GM12878 (cell line): ENCODE results near the gene COG4. TPM values are rescaled to one million over a fixed set of nuclear protein-coding genes. Genes with fewer than 3 reads are reported as not detected.
A peak's percentile ranks its signal among the peaks of the same experiment; 100 is the strongest.

ENCODE experiments used
- BCL3 ChIP-seq: IDR thresholded peaks from 2 replicates; pipeline ENCODE4 v1.6.1; 2011; ENCODE audit warnings: borderline replicate concordance, low read depth, mild to moderate bottlenecking, moderate library complexity, low read length; ENCODE audit not compliant: insufficient read depth, poor library complexity, severe bottlenecking
- BMI1 ChIP-seq: fragments of 450-650 bp; IDR thresholded peaks from 2 replicates; pipeline ENCODE4 v1.6.1; 2016; ENCODE audit warnings: mild to moderate bottlenecking, moderate library complexity, borderline replicate concordance
- BRCA1 ChIP-seq: IDR thresholded peaks from 2 replicates; pipeline ENCODE4 v1.6.1; 2011; ENCODE audit warnings: low read depth, low read length, improper control_type of control experiment
- CREB1 ChIP-seq: IDR thresholded peaks from 2 replicates; pipeline ENCODE4 v1.6.1; 2012; ENCODE audit warnings: low read depth, mild to moderate bottlenecking, inconsistent platforms
- ESRRA ChIP-seq: IDR thresholded peaks from 2 replicates; pipeline ENCODE4 v1.6.1; 2012; ENCODE audit warnings: mild to moderate bottlenecking, low read length, improper control_type of control experiment
- FOXM1 ChIP-seq: IDR thresholded peaks from 2 replicates; pipeline ENCODE4 v1.6.1; 2012; ENCODE audit warnings: low read depth, mild to moderate bottlenecking, inconsistent platforms, low read length, moderate library complexity
- GATAD2B ChIP-seq: fragments of 450-650 bp; conservative IDR thresholded peaks from 2 replicates; pipeline ENCODE4 v1.6.1; 2017; ENCODE audit warnings: low read depth, mild to moderate bottlenecking, moderate library complexity
- HCFC1 ChIP-seq: fragments of 150-350 bp; IDR thresholded peaks from 2 replicates; pipeline ENCODE4 v1.6.1; 2014; ENCODE audit warnings: low read length
- HDAC2 ChIP-seq: fragments of 200-600 bp; sonication (generic); IDR thresholded peaks from 2 replicates; pipeline ENCODE4 v1.6.1; 2017
- IRF3 ChIP-seq: fragments of 450-650 bp; IDR thresholded peaks from 2 replicates; pipeline ENCODE4 v1.6.1; 2014; ENCODE audit warnings: mild to moderate bottlenecking
- MEF2B ChIP-seq: fragments of 450-650 bp; IDR thresholded peaks from 2 replicates; pipeline ENCODE4 v1.6.1; 2018; ENCODE audit warnings: mild to moderate bottlenecking, moderate library complexity; ENCODE audit not compliant: partially characterized antibody, poor library complexity, severe bottlenecking
- NBN ChIP-seq: fragments of 450-650 bp; IDR thresholded peaks from 2 replicates; pipeline ENCODE4 v1.6.1; 2016
- NFYB ChIP-seq: IDR thresholded peaks from 2 replicates; pipeline ENCODE4 v1.6.1; 2011; ENCODE audit warnings: low read depth, mild to moderate bottlenecking, low read length, improper control_type of control experiment, moderate library complexity; ENCODE audit not compliant: insufficient read depth
- PKNOX1 ChIP-seq: fragments of 450-650 bp; IDR thresholded peaks from 2 replicates; pipeline ENCODE4 v1.6.1; 2016; ENCODE audit warnings: mild to moderate bottlenecking
- POLR2AphosphoS2 ChIP-seq: IDR thresholded peaks from 2 replicates; pipeline ENCODE4 v1.6.1; 2011; ENCODE audit warnings: low read depth, mild to moderate bottlenecking, low read length, improper control_type of control experiment, moderate library complexity
- POLR2AphosphoS5 ChIP-seq: IDR thresholded peaks from 2 replicates; pipeline ENCODE4 v1.6.1; 2011; ENCODE audit warnings: mild to moderate bottlenecking, low read length, inconsistent platforms
- POU2F2 ChIP-seq: IDR thresholded peaks from 3 replicates; pipeline ENCODE4 v1.6.1; 2011; ENCODE audit warnings: low read depth, mild to moderate bottlenecking, low read length, borderline replicate concordance
- RAD21 ChIP-seq: IDR thresholded peaks from 2 replicates; pipeline ENCODE4 v1.6.1; 2011; ENCODE audit warnings: mild to moderate bottlenecking, low read depth, low read length, moderate library complexity; ENCODE audit not compliant: insufficient read depth
- RCOR1 ChIP-seq: conservative IDR thresholded peaks from 2 replicates; pipeline ENCODE4 v1.6.1; 2012; ENCODE audit warnings: low read depth, low read length, improper control_type of control experiment
- SMAD5 ChIP-seq: IDR thresholded peaks from 2 replicates; pipeline ENCODE4 v1.6.1; 2016; ENCODE audit warnings: antibody characterized with exemption, low read depth
- SMARCA5 ChIP-seq: fragments of 450-650 bp; IDR thresholded peaks from 2 replicates; pipeline ENCODE4 v1.6.1; 2017; ENCODE audit warnings: mild to moderate bottlenecking
- SP1 ChIP-seq: IDR thresholded peaks from one replicate; pipeline ENCODE4 v1.6.1; 2011; ENCODE audit warnings: low read depth, low read length
- SREBF2 ChIP-seq: IDR thresholded peaks from 2 replicates; pipeline ENCODE4 v1.6.1; 2012; ENCODE audit warnings: mild to moderate bottlenecking, low read length
- STAT1 ChIP-seq: fragments of 450-650 bp; conservative IDR thresholded peaks from 2 replicates; pipeline ENCODE4 v1.6.1; 2014; ENCODE audit warnings: antibody characterized with exemption, mild to moderate bottlenecking
- TARDBP ChIP-seq: IDR thresholded peaks from 2 replicates; pipeline ENCODE4 v1.6.1; 2016; ENCODE audit warnings: borderline replicate concordance
- TBL1XR1 ChIP-seq: IDR thresholded peaks from 2 replicates; pipeline ENCODE4 v1.6.1; 2012; ENCODE audit warnings: low read depth, low read length, improper control_type of control experiment
- TCF7 ChIP-seq: IDR thresholded peaks from 2 replicates; pipeline ENCODE4 v1.6.1; 2014; ENCODE audit warnings: antibody characterized with exemption, borderline replicate concordance
- YY1 ChIP-seq: IDR thresholded peaks from 2 replicates; pipeline ENCODE4 v1.6.1; 2011; ENCODE audit warnings: low read depth, mild to moderate bottlenecking, low read length
- ZNF207 ChIP-seq: fragments of 450-650 bp; IDR thresholded peaks from 2 replicates; pipeline ENCODE4 v1.6.1; 2014; ENCODE audit warnings: antibody characterized with exemption, mild to moderate bottlenecking, borderline replicate concordance
- ZNF217 ChIP-seq: fragments of 450-650 bp; IDR thresholded peaks from 2 replicates; pipeline ENCODE4 v1.6.1; 2017; ENCODE audit warnings: antibody characterized with exemption, mild to moderate bottlenecking
- polyA plus RNA-seq, 11 experiments: library from polyadenylated mRNA; depleted of rRNA in 4 of 11; unstranded in 6 of 11; stranded (reverse) in 5 of 11; fragments of >200 nt; fragmentation: Nextera tagmentation in 4 of 11; fragmentation: Illumina TruSeq in 1 of 11; extraction: Ambion mirVana in 4 of 11; extraction: Trizol in 1 of 11; gene quantifications; 1 replicate in 1 of 11; 2 replicates in 10 of 11; pipeline versions ENCODE4 v1.2.1 to v1.2.3, GENCODE V29; 2011 to 2016; ENCODE audit warnings: inconsistent platforms in 2 of 11, missing spikeins in 2 of 11, low read depth in 1 of 11
- total RNA-seq, 4 experiments: library from RNA; depleted of rRNA in 3 of 4; stranded (reverse); fragments of >200 nt in 3 of 4; fragmentation: Illumina TruSeq in 1 of 4; extraction: Trizol in 1 of 4; gene quantifications; 2 replicates each; pipeline versions ENCODE4 v1.2.1 to v1.2.3, GENCODE V29; 2013 to 2021

Gene COG4
- total and polyA plus RNA-seq, 10 of the 15 experiments (the other 5 are each of a cell fraction or from before 2014, with no cell fraction given) = 7.0 to 57.7 (median 33.0) TPM

- TF ChIP-seq BMI1 (no peak), BCL3 (no peak), NFYB (no peak), STAT1 (no peak), SMARCA5 (peak; percentile 43; the same call in 1 of the 2 replicates), TARDBP (no peak), YY1 (peak; percentile 20; the same call in 1 of the 2 replicates), FOXM1 (no peak), ZNF207 (peak; percentile 82), PKNOX1 (no peak), RAD21 (no peak), HCFC1 (peak; percentile 87), SMAD5 (no peak), RCOR1 (no peak), IRF3 (peak; percentile 50; the same call in 1 of the 2 replicates), ZNF217 (no peak), ESRRA (no peak), BRCA1 (0 out of 2 replicates have a peak, but pooled peaks have one; percentile 12), TBL1XR1 (no peak; the same call in 1 of the 2 replicates), SREBF2 (no peak), CREB1 (peak; percentile 91), HDAC2 (no peak), POLR2AphosphoS5 (no peak), POU2F2 (no peak), POLR2AphosphoS2 (no peak), GATAD2B (peak; percentile 94), MEF2B (peak; percentile 39), TCF7 (no peak), NBN (0 out of 2 replicates have a peak, but pooled peaks have one; percentile 52), SP1 (no peak)
Observed at GRCh38 chr16:70454222-70455034, 68.9 kb downstream of the COG4 start, which contains the start of gene FCSK (continued).
